Tibial nerve (tissue), 4 donors: ENCODE data around the gene TWSG1.

Experiments
- CTCF ChIP-seq, 5 experiments: fragments of 200-600 bp in 3 of 5; fragments of 450-650 bp in 2 of 5; sonication (generic) in 3 of 5; IDR thresholded peaks; one replicate each; pipeline ENCODE4 v1.5.1; 2016 to 2019; ENCODE audit warnings: antibody characterized with exemption in 5 of 5, mild to moderate bottlenecking in 3 of 5, moderate library complexity in 2 of 5
- EP300 ChIP-seq, 2 donors: sonication (generic); formaldehyde crosslinking; IDR thresholded peaks; one replicate each; pipeline ENCODE4 v1.6.1; 2017; ENCODE audit warnings: antibody characterized with exemption in 2 of 2, mild to moderate bottlenecking in 1 of 2

DNA sequence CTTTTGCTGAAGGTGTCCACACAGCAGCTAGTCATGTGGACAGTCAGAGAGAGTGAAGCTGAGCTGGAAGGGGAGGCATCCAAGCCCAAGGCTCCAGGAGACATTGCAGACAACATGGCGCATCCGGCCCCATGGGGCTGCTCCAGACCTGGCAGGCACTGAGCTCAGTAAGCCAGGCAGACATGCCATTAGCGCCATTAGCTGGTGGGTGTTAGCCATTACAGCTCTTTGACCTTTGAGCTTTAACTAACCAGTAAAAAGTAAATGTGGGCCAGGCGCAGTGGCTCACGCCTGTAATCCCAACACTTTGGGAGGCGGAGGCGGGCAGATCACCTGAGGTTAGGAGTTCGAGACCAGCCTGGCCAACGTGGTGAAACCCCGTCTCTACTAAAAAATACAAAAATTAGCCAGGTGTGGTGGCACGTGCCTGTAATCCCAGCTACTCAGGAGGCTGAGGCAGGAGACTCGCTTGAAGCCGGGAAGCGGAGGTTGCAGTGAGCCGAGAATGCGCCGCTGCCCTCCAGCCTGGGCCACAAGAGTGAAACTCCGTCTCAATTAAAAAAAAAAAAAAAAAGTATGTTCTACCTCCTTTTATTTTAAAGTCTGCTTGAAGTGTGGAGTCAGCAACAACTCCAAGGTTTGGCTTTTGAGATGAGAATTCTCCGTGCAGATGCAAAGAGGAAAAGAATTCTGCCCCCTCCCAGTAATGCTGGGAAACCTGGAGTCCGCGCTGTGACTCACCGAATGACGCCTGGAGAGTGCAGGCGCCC, 69.4 kb downstream of the TWSG1 start:
- TF ChIP-seq CTCF (IDR thresholded peaks at IDR 0.05) = no peak
- TF ChIP-seq EP300 (IDR thresholded peaks at IDR 0.05) = no peak
